B cell (primary cell): ENCODE measurements around the gene NPAS3. TPM values are rescaled to one million over a fixed set of nuclear protein-coding genes. Genes with fewer than 3 reads are reported as not detected.

Experiments
- ATAC-seq: fragments of 200-7000 bp; cut with Tn5 transposase; one replicate; pipeline ENCODE4 v1.10.0; 2021; ENCODE audit warnings: low read depth, mild to moderate bottlenecking, moderate number of reproducible peaks, moderate library complexity
- CTCF ChIA-PET: fragments of 350-600 bp; sonication (Branson Sonifier 250); formaldehyde crosslinking; loops from one replicate; lab custom pipeline; 2021; ENCODE audit warnings: antibody characterized with exemption, inconsistent platforms; lab: Charles Lee
- POLR2A ChIA-PET: fragments of 350-600 bp; sonication (Branson Sonifier 250); formaldehyde crosslinking; loops from one replicate; lab custom pipeline; 2021; ENCODE audit warnings: antibody characterized with exemption; lab: Charles Lee
- DNase-seq: peaks from one replicate; pipeline ENCODE4 v3.0.0; 2013
- H2AFZ ChIP-seq: 2 replicates; pipeline ENCODE4 v1.6.1; 2012; ENCODE audit warnings: mild to moderate bottlenecking, low read depth, low read length; ENCODE audit not compliant: insufficient read depth, poor library complexity, severe bottlenecking
- H3K27ac ChIP-seq, 2 donors: 1 replicate in 1 of 2; 2 replicates in 1 of 2; pipeline ENCODE4 v1.5.1; 2012 to 2013; ENCODE audit warnings: low read length in 2 of 2, mild to moderate bottlenecking in 2 of 2, moderate library complexity in 1 of 2
- H3K27me3 ChIP-seq, 4 experiments: fragments of 200-600 bp in 1 of 4; sonication (generic) in 1 of 4; replicated peaks in 1 of 4; 1 replicate in 2 of 4; 2 replicates in 2 of 4; pipeline versions ENCODE4 v1.6.1 to v1.7.0; 2013 to 2016; ENCODE audit warnings: low read length in 3 of 4, mild to moderate bottlenecking in 2 of 4, mixed read lengths in 1 of 4, moderate library complexity in 1 of 4; ENCODE audit not compliant: insufficient read depth in 4 of 4, control insufficient read depth in 3 of 4; ENCODE audit errors: control extremely low read depth in 1 of 4
- H3K36me3 ChIP-seq, 2 experiments: replicated peaks in 1 of 2; 1 replicate in 1 of 2; 2 replicates in 1 of 2; pipeline versions ENCODE4 v1.6.1 to v1.7.1; 2013; ENCODE audit warnings: low read length in 1 of 2; ENCODE audit not compliant: insufficient read depth in 2 of 2, control insufficient read depth in 1 of 2; ENCODE audit errors: control extremely low read depth in 1 of 2, extremely low read depth in 1 of 2
- H3K4me1 ChIP-seq, 2 donors: fragments of 200-600 bp in 1 of 2; sonication (generic) in 1 of 2; 1 replicate in 1 of 2; 2 replicates in 1 of 2; pipeline versions ENCODE4 v1.5.1 to v1.6.1; 2013 to 2017; ENCODE audit warnings: low read length in 2 of 2; ENCODE audit not compliant: control insufficient read depth in 2 of 2, insufficient read depth in 2 of 2
- H3K4me2 ChIP-seq: replicated peaks from 2 replicates; pipeline ENCODE3; 2012; ENCODE audit warnings: mild to moderate bottlenecking, low read depth, low read length; ENCODE audit not compliant: poor library complexity, severe bottlenecking
- H3K4me3 ChIP-seq, 5 experiments: fragments of 200-600 bp in 1 of 5; sonication (generic) in 1 of 5; 1 replicate in 3 of 5; 2 replicates in 2 of 5; pipeline versions ENCODE4 v1.5.1 to v1.7.0; 2011 to 2016; ENCODE audit warnings: low read length in 4 of 5, mild to moderate bottlenecking in 4 of 5, low read depth in 2 of 5, control low read depth in 1 of 5, moderate library complexity in 1 of 5; ENCODE audit not compliant: insufficient read depth in 1 of 5; ENCODE audit errors: control extremely low read depth in 1 of 5, extremely low read depth in 1 of 5
- H3K79me2 ChIP-seq: fragments of 200-600 bp; sonication (generic); one replicate; pipeline ENCODE4 v1.6.0; 2016; ENCODE audit warnings: low read length; ENCODE audit not compliant: control insufficient read depth, insufficient read depth
- H3K9ac ChIP-seq: fragments of 200-600 bp; sonication (generic); 2 replicates; pipeline ENCODE4 v1.6.1; 2017; ENCODE audit warnings: mild to moderate bottlenecking, low read length, moderate library complexity
- H3K9me3 ChIP-seq, 3 donors: one replicate each; pipeline versions ENCODE4 v1.6.1 to v1.7.1; 2013; ENCODE audit warnings: low read length in 2 of 3; ENCODE audit not compliant: control insufficient read depth in 2 of 3, insufficient read depth in 1 of 3; ENCODE audit errors: control extremely low read depth in 1 of 3
- H4K20me1 ChIP-seq: 2 replicates; pipeline ENCODE4 v1.6.0; 2012; ENCODE audit warnings: mild to moderate bottlenecking, low read length; ENCODE audit not compliant: insufficient read depth, control insufficient read depth, poor library complexity, severe bottlenecking
- H3K27ac Mint-ChIP-seq: one replicate; pipeline ENCODE4 v1.8.0; 2021; ENCODE audit warnings: mixed read lengths
- H3K27me3 Mint-ChIP-seq: one replicate; pipeline ENCODE4 v1.8.0; 2021; ENCODE audit warnings: mixed read lengths
- H3K4me1 Mint-ChIP-seq: one replicate; pipeline ENCODE4 v1.8.0; 2021; ENCODE audit warnings: mixed read lengths
- H3K4me3 Mint-ChIP-seq: one replicate; pipeline ENCODE4 v1.8.0; 2021; ENCODE audit warnings: mixed read lengths
- H3K9me3 Mint-ChIP-seq: one replicate; pipeline ENCODE4 v1.8.0; 2022; ENCODE audit warnings: mixed read lengths; ENCODE audit not compliant: insufficient read depth
- CTCF ChIP-seq: fragments of 200-600 bp; IDR thresholded peaks from one replicate; pipeline ENCODE4 v1.8.0; 2022; ENCODE audit warnings: antibody characterized with exemption, mild to moderate bottlenecking
- EZH2 ChIP-seq: IDR thresholded peaks from 2 replicates; pipeline ENCODE4 v1.6.1; 2012; ENCODE audit warnings: borderline replicate concordance, low read depth, mild to moderate bottlenecking, moderate library complexity, low read length; ENCODE audit not compliant: insufficient read depth, poor library complexity, severe bottlenecking
- WGBS: methylation state at CpG from one replicate; pipeline ENCODE4 v1.1.5; 2013; ENCODE audit warnings: missing lambda C conversion rate; ENCODE audit not compliant: insufficient coverage; 5-methylcytosine and 5-hydroxymethylcytosine counted together
- intact Hi-C: fragments of 100-400 bp; cut with micrococcal nuclease; formaldehyde crosslinking; loops from one replicate; pipeline ENCODE4 v1.10.0; 2022
- polyA plus RNA-seq: library from polyadenylated mRNA; depleted of rRNA; stranded (reverse); fragments of >200 nt; gene quantifications from 2 replicates; pipeline ENCODE4 v1.2.3, GENCODE V29; 2012
- total RNA-seq, 2 donors: library from RNA; stranded (reverse); fragments of 120-200 nt in 1 of 2; gene quantifications; 1 replicate in 1 of 2; 2 replicates in 1 of 2; pipeline versions ENCODE4 v1.2.3 to v1.2.4, GENCODE V29; 2013 to 2022

The NPAS3 gene
- total and polyA plus RNA-seq, 2 donors (not counting 1 experiment from before 2014, with no cell fraction given), result not detected

- H3K27me3 ChIP-seq, result no peaks in the 10 kb centered on the region
- H3K36me3 ChIP-seq, result no peaks in the 10 kb centered on the region
- no peak overlapping the region for H3K9ac ChIP-seq
- H3K27ac Mint-ChIP-seq, result no peak overlapping the region
- no peak overlapping the region for H3K4me2 ChIP-seq
- no peak overlapping the region for H3K27ac ChIP-seq
- H3K4me3 Mint-ChIP-seq, result no peak overlapping the region
- H3K4me3 ChIP-seq, result no peak overlapping the region
- H3K9me3 Mint-ChIP-seq, result no peaks in the 10 kb centered on the region
- intact Hi-C loops, result no loop called here
- H2AFZ ChIP-seq, result no peak overlapping the region
- ATAC-seq (no peak), DNase-seq (no peak)
- ChIA-PET CTCF (no interaction called here), POLR2A (no interaction called here)
- H4K20me1 ChIP-seq, result no peaks in the 10 kb centered on the region
- no peaks in the 10 kb centered on the region for H3K4me1 ChIP-seq
- H3K79me2 ChIP-seq, result no peaks in the 10 kb centered on the region
- 100% methylated on average over 1 of the region's 4 CpGs for WGBS
- H3K27me3 Mint-ChIP-seq, result no peaks in the 10 kb centered on the region
- TF ChIP-seq CTCF, result no peak
- no peak for TF ChIP-seq EZH2
- no peaks in the 10 kb centered on the region for H3K4me1 Mint-ChIP-seq
- H3K9me3 ChIP-seq, result no peaks in the 10 kb centered on the region
Observed at GRCh38 chr14:33691907-33692306, 753.2 kb downstream of the NPAS3 start.

- H4K20me1 ChIP-seq, result no peaks in the 10 kb centered on the region
- no peak overlapping the region for H3K27ac Mint-ChIP-seq
- no peaks in the 10 kb centered on the region for H3K4me1 ChIP-seq
- no peaks in the 10 kb centered on the region for H3K4me1 Mint-ChIP-seq
- no peaks in the 10 kb centered on the region for H3K36me3 ChIP-seq
- ChIA-PET CTCF (no interaction called here), POLR2A (no interaction called here)
- no peak for DNase-seq
- H3K27me3 ChIP-seq, result no peaks in the 10 kb centered on the region
- no peak overlapping the region for H3K9ac ChIP-seq
- TF ChIP-seq EZH2 (no peak), CTCF (no peak)
- H2AFZ ChIP-seq, result no peak overlapping the region
- no peak for ATAC-seq
- no peak overlapping the region for H3K4me3 Mint-ChIP-seq
- H3K4me2 ChIP-seq, result no peak overlapping the region
- no peaks in the 10 kb centered on the region for H3K27me3 Mint-ChIP-seq
- 100% methylated on average over 1 of the region's 2 CpGs for WGBS
- H3K4me3 ChIP-seq, result no peak overlapping the region
- no peaks in the 10 kb centered on the region for H3K9me3 Mint-ChIP-seq
- no peaks in the 10 kb centered on the region for H3K9me3 ChIP-seq
- intact Hi-C loops, result no loop called here
- no peaks in the 10 kb centered on the region for H3K79me2 ChIP-seq
- no peak overlapping the region for H3K27ac ChIP-seq
Observed at GRCh38 chr14:33692762-33693161, 754.1 kb downstream of the NPAS3 start.
